ENCODE measurements around the gene OTUD3.

GRCh38 chr1:19955534-19956170 lies 73.5 kb downstream of the OTUD3 start:
- TF ChIP-seq TAF1 (IDR thresholded peaks at IDR 0.05; ENCODE audit: borderline replicate concordance, low read depth, low read length) (no peak), POLR2A (IDR thresholded peaks at IDR 0.05; ENCODE audit: low read depth, low read length) (no peak), POLR2AphosphoS5 (IDR thresholded peaks at IDR 0.05; ENCODE audit: low read depth, low read length) (no peak)
